ENCODE measurements around the gene UPK2. TPM values are rescaled to one million over a fixed set of nuclear protein-coding genes. Genes with fewer than 3 reads are reported as not detected.

Gene UPK2
- total and polyA plus RNA-seq, 2 of the 13 experiments (the other 11 are each of a cell fraction or from before 2014, with no cell fraction given) = not detected

DNA sequence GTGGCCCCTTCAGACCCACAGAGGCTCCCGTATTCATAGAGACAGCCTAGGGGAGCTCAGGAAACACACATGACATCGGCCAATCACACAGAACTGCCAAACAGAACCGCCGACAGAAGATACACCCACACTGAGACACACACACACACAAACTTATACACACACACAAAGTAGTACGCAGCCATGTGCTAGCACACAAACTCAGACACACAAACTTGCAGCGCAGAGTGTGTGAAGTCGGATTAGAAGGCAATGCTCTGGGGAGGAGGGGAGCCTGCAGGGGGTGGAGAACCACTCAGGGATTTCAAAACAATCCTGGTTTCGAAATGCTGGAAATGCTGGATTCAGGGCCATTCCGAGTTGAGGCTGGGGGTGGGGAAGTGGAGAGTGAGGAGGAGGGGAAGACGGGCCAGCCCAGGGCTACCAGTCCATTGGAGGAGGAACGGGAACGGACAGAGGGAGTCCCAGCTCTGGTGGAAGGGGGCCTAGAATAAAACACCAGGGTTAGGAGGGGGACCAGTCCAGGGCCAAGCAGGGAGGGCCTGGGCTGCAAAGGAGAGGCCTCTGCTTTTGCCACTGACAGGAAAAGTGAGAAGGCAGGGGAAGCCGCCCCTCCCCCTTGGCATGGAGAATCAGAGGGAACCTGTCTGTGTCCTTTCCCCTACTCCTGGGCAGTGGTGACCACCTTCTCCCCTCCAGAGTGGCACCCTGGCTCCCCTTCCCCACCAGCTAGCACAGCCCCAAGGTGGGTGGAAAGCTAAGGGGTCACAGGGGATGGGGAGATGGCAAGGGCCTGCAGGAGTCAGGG, 34.8 kb upstream of the UPK2 start (continued):
- TF ChIP-seq RELA (CRISPR knock-in tag; IDR thresholded peaks at IDR 0.05) (peak; percentile 34), KDM3A (CRISPR knock-in tag; IDR thresholded peaks at IDR 0.05; ENCODE audit: low read depth) (no peak), ZNF337 (CRISPR knock-in tag; IDR thresholded peaks at IDR 0.05; ENCODE audit: borderline replicate concordance, low read depth) (no peak), ARHGAP35 (CRISPR knock-in tag; IDR thresholded peaks at IDR 0.05; ENCODE audit: borderline replicate concordance) (0 out of 2 replicates have a peak, but pooled peaks have one; percentile 36), ARNT2 (CRISPR knock-in tag; IDR thresholded peaks at IDR 0.05; ENCODE audit: low read depth) (no peak), HDAC1 (CRISPR knock-in tag; IDR thresholded peaks at IDR 0.05) (peak; percentile 77), ZFP41 (CRISPR knock-in tag; IDR thresholded peaks at IDR 0.05; ENCODE audit: borderline replicate concordance) (no peak), ZNF567 (CRISPR knock-in tag; IDR thresholded peaks at IDR 0.05; ENCODE audit: borderline replicate concordance) (peak; percentile 51; the same call in 1 of the 2 replicates), TOPORS (CRISPR knock-in tag; IDR thresholded peaks at IDR 0.05) (no peak), ATRX (CRISPR knock-in tag; IDR thresholded peaks at IDR 0.05; ENCODE audit: borderline replicate concordance) (no peak), ZNF816 (CRISPR knock-in tag; IDR thresholded peaks at IDR 0.05; ENCODE audit: borderline replicate concordance) (0 out of 2 replicates have a peak, but pooled peaks have one; percentile 23), ZNF282 (IDR thresholded peaks at IDR 0.05; ENCODE audit: partially characterized antibody) (no peak), BCL6 (CRISPR knock-in tag; IDR thresholded peaks at IDR 0.05) (peak; percentile 75), ZNF546 (CRISPR knock-in tag; conservative IDR thresholded peaks at IDR 0.05) (no peak), TBX3 (IDR thresholded peaks at IDR 0.05; ENCODE audit: borderline replicate concordance) (no peak), ZNF577 (CRISPR knock-in tag; IDR thresholded peaks at IDR 0.05; ENCODE audit: borderline replicate concordance, low read depth) (no peak), ELF3 (CRISPR knock-in tag; IDR thresholded peaks at IDR 0.05) (peak; percentile 53), ZNF589 (CRISPR knock-in tag; conservative IDR thresholded peaks at IDR 0.05) (no peak), RORA (CRISPR knock-in tag; IDR thresholded peaks at IDR 0.05) (no peak), ZNF264 (CRISPR knock-in tag; IDR thresholded peaks at IDR 0.05) (no peak), KDM5A (IDR thresholded peaks at IDR 0.05; ENCODE audit: borderline replicate concordance, low read length) (peak; percentile 33; the same call in 1 of the 2 replicates), ZNF670 (CRISPR knock-in tag; IDR thresholded peaks at IDR 0.05; ENCODE audit: borderline replicate concordance) (no peak), ZNF501 (CRISPR knock-in tag; IDR thresholded peaks at IDR 0.05) (no peak; the same call in 1 of the 2 replicates), CBX1 (IDR thresholded peaks at IDR 0.05; ENCODE audit: low read depth) (no peak), ZNF768 (CRISPR knock-in tag; IDR thresholded peaks at IDR 0.05) (no peak), ZNF572 (CRISPR knock-in tag; IDR thresholded peaks at IDR 0.05) (no peak)
- TF ChIP-seq, protein P1, sequence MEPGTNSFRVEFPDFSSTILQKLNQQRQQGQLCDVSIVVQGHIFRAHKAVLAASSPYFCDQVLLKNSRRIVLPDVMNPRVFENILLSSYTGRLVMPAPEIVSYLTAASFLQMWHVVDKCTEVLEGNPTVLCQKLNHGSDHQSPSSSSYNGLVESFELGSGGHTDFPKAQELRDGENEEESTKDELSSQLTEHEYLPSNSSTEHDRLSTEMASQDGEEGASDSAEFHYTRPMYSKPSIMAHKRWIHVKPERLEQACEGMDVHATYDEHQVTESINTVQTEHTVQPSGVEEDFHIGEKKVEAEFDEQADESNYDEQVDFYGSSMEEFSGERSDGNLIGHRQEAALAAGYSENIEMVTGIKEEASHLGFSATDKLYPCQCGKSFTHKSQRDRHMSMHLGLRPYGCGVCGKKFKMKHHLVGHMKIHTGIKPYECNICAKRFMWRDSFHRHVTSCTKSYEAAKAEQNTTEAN (CRISPR knock-in tag; conservative IDR thresholded peaks at IDR 0.05) = no peak
- TF ChIP-seq, protein P2, sequence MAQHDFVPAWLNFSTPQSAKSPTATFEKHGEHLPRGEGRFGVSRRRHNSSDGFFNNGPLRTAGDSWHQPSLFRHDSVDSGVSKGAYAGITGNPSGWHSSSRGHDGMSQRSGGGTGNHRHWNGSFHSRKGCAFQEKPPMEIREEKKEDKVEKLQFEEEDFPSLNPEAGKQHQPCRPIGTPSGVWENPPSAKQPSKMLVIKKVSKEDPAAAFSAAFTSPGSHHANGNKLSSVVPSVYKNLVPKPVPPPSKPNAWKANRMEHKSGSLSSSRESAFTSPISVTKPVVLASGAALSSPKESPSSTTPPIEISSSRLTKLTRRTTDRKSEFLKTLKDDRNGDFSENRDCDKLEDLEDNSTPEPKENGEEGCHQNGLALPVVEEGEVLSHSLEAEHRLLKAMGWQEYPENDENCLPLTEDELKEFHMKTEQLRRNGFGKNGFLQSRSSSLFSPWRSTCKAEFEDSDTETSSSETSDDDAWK (CRISPR knock-in tag; IDR thresholded peaks at IDR 0.05) = no peak
- TF ChIP-seq, protein P3, sequence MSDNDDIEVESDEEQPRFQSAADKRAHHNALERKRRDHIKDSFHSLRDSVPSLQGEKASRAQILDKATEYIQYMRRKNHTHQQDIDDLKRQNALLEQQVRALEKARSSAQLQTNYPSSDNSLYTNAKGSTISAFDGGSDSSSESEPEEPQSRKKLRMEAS (IDR thresholded peaks at IDR 0.05) = no peak

Data from HepG2 (cell line).